Activated effector memory CD4-positive, alpha-beta T cell treated with anti-CD3 and anti-CD28 coated beads, Interleukin-2, amount 50 U/mL, for 16 hours (primary cell): ENCODE measurements around the gene PHLDA1.
"Not testable (repeated sequence)": the region's sequence is repeated elsewhere in the genome, so short reads cannot be mapped to it uniquely, and the experiment has no call there.

Experiments used
- DNase-seq: peaks from one replicate; pipeline ENCODE4 v3.0.0-alpha.2; 2020

The PHLDA1 gene

DNA sequence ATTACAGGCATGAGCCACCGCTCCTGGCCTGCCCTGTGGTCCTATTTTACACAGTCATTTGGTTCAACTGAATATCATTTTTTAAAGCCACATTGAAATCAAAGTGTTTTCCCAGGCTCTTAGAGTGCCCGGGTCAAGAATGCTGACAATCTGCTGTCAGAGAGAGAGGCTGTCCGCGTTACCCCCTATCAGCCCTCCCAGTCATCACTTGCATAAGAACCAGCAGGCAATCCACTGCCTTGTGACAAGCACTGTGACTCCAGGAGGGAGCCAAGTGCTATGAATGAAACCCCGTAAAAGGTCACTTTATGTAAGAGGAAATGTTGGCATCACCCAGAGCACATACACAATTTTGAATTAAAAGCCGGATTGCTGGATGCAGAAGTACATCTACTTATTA lies 13.5 kb downstream of the PHLDA1 start:
- no peak for DNase-seq

- no peak for DNase-seq
These were observed 17.6 kb downstream of the PHLDA1 start for GRCh38 chr12:76014007-76014406.

DNA sequence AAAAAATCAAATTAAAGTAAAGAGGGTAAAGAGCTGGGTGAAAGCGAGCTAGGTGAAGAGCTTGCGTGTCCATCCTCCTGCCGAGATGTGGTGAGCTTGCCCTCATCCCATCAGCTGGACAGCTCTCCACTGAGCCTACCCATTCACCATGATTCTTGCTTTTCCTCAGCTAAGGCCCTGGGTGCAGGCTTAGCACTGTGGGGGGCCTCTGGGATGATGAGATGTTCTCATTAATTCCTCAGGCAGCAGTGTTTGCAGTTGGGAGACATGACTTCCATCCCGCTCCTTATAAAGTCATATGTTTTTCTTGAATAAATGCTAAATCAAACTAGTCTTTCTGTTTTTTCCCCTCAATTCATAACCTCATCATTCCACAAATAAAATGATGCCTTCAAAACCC lies 18.0 kb downstream of the PHLDA1 start:
- no peak for DNase-seq

DNA sequence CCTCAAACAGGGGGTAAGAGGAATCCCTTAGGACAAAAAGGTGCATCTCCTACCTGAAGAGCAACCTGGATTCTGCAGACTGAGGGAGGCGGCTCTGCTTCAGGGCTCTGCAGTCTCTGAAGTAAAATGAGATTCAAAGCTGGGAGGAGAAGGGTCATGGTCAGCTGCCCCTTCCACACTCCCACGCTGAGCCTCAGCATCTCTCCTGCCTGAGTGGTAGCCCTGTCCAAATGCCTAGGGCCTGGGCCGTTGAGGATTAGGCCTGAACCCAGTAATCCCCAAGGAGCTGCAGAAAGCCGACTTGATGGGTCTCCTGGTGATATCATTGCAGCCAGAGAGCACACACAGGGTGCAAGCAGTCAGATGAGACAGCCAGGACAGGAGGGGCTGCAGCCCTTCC lies 18.9 kb downstream of the PHLDA1 start:
- no peak for DNase-seq

- DNase-seq = no peak
These were observed 20.7 kb downstream of the PHLDA1 start for GRCh38 chr12:76010732-76011458.

- no peak for DNase-seq
These were observed 23.1 kb downstream of the PHLDA1 start for GRCh38 chr12:76008428-76008827.

- DNase-seq = no peak
These were observed 23.9 kb downstream of the PHLDA1 start for GRCh38 chr12:76007640-76008039.

- DNase-seq = no peak
These were observed 25.3 kb downstream of the PHLDA1 start for GRCh38 chr12:76006028-76006925.

GRCh38 chr12:76003355-76003638 lies 28.3 kb downstream of the PHLDA1 start:
- DNase-seq = no peak

DNA sequence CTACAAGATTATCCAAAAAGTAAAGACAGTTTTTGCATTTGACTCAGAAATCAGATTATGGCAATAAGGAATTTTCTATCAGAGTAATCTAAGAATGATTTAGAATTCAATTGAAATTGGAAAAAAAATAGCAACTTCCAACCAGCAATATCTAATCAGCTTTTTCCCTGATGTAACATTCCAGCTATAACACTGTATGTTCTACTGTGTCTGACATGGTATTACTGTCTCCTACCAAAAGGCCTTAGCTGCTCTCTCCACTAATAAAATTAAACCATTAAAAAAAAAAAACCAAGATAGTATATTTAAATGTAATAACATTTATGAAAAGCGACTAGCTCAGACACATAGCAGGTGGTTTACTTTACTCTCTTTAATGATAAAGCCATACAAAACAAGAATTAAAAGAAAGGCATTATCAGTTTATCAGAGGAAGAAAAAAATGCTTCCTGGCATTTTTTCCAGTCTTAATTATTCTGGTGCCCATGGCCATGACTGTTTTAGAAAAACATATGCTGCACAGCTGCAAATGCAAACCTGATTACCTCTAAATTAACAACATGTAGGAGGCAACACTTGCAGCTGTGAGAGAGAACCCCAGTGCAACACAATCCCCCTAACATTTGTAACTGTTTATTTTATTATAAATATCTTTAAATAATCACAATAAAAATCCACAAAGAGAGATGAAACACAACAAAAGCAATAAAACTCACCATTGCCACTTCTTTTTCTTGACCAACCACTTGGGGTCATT lies 28.8 kb downstream of the PHLDA1 start:
- no peak for DNase-seq

GRCh38 chr12:75998292-75999063 lies 33.1 kb downstream of the PHLDA1 start:
- DNase-seq = no peak

- DNase-seq = no peak
These were observed 33.9 kb downstream of the PHLDA1 start for GRCh38 chr12:75997658-75998057.

GRCh38 chr12:75996861-75997447 lies 34.6 kb downstream of the PHLDA1 start:
- no peak for DNase-seq

GRCh38 chr12:75995691-75996090 lies 35.9 kb downstream of the PHLDA1 start:
- no peak for DNase-seq

GRCh38 chr12:75994069-75994740 lies 37.4 kb downstream of the PHLDA1 start:
- DNase-seq = no peak

- DNase-seq = no peak
These were observed 39.8 kb downstream of the PHLDA1 start for GRCh38 chr12:75991753-75992152.

DNA sequence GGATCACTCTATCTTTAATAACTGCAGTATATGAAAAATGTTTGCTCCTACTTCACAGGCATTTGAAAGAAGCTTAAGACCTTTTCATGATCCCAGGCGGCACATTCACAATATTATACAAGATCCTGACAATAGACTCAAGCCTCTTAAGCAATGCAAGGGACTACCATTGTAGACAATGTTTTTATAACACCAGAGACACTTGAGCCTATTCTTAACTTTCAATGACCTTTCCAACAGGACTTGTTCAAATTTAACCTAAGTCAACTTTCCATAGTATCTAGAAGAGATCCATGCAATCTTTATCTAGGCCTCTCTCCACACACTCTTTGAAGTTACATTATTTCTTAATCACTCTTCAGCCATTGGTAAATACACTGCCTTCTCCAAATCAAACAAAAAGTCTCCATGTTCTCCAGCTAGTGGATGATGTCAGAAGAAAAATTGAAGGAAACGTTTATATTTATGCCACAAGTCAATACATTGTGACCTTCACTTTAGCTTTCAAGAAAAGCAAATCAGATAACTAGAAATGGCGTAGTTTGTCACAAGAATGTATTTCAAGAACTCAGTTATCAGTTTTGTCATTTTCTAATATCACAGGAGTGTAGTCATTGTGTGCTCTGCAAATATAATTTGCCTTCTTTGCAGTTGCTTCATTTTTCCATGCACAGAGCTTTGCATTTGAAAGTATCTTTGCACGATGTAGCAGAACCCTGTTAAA lies 41.2 kb downstream of the PHLDA1 start:
- DNase-seq = no peak

GRCh38 chr12:75987709-75988108 lies 43.9 kb downstream of the PHLDA1 start:
- DNase-seq = not testable (repeated sequence)

DNA sequence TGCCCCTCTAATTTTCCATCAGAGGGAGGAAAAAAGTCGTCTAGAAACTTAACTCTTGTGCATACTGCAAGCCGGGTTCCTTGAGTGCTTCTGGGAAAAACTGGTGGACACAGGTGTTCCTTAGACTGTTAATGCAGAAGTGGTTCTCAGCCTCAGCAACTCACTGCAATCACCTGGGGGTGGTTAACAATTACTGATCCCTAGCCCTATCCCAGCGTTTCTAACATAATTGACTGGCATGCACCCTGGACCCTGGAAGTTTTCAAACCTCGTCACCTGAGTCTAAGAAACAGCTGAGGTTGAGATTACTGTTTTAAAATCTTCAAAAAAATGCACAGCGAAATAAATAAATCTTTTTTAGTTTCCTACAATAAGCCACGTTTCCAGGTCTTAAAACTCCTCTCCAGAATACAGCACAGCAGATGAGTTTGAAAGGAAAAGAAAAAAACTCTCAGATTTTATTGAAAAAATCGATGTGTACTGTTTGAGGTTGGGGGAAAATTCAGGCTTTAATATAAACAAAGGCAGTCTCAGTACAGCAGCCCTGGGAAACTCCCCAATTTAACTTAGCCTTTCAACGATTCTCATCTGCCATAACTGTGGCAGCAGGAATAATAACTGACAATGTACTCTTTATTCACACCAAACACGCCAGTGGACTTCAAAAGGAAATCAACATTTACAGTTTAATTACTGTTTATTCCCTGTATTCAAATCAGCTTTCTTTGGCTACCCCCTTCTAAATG lies 45.4 kb downstream of the PHLDA1 start:
- no peak for DNase-seq

DNA sequence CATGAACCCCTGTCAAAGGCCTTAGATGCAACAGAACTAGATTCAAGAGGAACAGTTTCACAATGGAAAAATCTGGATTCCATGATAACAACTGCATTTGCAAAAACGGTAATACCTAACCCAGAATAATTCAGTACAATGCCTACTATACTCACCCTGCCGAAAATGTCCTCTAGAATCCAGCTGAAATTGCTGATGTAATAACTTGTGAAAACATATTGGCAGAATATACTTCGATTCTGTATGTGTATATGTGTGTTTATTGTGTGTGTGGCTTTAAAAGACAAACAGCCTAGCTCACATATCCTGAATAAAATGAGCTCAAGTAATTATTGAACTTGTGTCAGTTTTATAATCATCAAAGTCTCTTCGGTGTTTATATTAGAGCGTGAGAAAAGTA lies 46.0 kb downstream of the PHLDA1 start:
- no peak for DNase-seq
